HG03066 (cell line): Measurements from ENCODE around the gene MDGA2.
"Not testable (repeated sequence)": the region's sequence is repeated elsewhere in the genome, so short reads cannot be mapped to it uniquely, and the experiment has no call there.

Experiments used
- ATAC-seq: cut with Tn5 transposase; IDR thresholded peaks from one replicate; pipeline ENCODE4 v1.9.1; 2021; ENCODE audit warnings: low read depth; ENCODE audit not compliant: unreplicated experiment

Gene MDGA2

DNA sequence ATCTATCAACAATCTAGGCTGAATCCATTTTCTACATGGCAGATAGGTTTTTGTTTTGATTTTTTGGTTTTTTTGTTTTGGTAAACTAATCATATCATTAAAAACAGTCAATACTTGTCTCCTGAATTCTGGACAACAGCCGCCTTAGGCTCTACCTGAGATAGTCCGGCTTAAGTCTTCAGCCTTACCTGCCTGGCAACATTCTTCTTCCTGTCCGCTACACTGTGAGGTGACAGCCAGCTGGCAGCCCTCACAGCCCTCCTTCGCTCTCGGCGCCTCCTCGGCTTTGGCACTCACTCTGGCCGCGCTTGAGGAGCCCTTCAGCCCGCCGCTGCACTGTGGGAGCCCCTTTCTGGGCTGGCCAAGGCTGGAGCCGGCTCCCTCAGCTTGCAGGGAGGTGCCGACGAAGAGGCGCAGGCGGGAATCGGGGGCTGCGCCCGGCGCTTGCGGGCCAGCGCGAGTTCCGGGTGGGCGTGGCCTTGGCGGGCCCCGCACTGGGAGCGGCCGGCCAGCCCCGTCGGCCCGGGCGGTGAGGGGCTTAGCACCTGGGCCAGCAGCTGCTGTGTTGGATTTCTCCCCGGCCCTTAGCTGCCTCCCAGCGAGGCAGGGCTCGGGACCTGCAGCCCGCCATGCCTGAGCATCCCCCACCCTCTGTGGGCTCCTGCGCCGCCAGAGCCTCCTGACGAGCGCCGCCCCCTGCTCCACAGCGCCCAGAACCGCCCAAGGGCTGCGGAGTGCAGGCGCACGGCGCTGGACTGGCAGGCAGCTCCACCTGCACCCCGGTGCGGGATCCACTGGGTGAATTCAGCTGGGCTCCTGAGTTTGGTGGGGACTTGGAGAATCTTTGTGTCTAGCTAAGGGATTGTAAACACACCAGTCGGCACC, 49.0 kb downstream of the MDGA2 start:
- no peak for ATAC-seq

DNA sequence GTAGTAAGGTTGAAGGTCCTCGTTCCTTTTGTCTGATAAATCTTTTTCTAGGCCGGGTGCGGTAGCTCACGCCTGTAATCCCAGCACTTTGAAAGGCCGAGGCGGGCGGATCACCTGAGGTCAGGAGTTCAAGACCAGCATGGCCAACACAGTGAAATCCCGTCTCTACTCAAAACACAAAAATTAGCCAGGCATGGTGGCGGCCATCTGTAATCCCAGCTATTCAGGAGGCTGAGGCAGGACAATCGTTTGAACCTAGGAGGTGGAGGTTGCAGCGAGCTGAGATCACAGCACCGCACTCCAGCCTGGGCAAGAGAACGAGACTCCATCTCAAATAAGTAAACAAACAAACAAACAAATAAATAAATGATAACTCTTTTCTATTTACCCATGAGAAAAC, 51.3 kb downstream of the MDGA2 start:
- ATAC-seq, result not testable (repeated sequence)

DNA sequence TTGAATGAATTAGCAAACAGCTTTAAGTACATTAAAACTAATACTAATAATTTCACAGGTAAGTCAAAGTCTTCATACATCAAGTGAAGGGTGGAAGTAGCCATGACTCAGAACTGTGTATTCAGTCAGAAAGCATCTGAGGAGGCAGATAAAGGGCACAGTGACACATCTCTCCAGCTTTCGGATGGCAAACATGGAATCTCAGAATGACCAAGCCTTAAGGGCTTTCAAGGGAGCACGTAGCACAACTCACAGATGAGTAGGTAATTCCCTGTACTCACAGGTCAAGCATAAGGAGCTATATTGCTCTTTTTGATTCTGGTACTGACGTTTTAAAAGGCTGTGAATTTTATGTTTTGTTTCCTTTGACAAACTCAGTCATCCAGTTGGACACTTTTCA, 56.0 kb downstream of the MDGA2 start:
- no peak for ATAC-seq

DNA sequence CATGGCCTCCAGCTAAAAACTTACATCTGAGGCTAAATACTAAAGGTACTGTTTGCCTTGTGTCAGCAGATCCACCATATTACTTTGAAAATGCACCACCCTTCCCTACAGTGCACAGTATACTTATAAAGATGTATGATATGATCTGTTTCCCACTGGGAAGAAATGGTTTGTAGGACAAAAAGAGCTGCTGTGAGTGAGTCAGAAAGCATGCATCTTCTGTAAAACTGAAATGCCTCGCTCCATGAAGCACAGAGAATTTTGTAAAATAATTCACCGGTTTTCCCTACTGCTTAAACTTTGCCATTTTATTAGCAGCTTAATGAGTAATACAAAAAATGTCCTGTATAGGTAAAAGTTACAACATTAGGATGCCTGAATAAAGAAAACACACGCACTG, 68.8 kb downstream of the MDGA2 start:
- ATAC-seq, result no peak

DNA sequence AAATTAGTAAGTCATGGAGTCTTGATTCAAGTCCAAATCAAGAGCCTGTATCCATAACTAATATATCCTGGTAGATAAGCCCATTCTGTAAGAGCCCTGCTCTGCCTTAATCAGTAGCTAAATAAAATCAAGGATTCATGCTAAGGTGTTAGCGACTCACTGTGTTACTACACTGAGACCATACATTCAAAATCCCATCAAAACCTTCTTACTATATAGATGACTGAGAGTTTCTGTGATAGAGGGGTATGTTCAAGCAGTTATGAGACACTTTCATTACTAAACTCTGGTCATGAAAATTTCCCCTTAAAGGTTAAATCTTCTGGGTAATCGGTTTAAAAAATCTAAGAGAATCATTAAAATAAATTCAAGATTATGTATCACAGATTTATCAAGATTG, 78.5 kb downstream of the MDGA2 start:
- ATAC-seq, result no peak

DNA sequence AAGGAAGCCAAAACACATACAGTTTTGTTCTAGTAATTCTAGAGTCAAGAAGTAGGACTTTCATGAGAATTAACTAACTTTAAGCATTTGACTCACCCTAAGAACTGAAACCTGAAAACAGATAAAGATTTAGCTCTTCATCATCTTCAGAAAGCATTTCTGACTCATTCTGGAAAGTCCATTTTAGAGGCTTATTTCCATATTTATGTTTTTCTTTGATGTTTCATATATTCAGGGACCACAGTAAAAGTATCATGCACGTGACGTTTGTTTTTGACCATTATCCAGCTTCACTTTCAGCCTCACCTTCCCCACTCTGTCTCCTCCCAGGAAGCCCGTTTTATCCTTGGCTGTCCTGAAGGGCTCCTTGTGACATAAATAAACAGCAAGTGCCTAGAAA, 79.2 kb downstream of the MDGA2 start:
- ATAC-seq, result peak; percentile 88

DNA sequence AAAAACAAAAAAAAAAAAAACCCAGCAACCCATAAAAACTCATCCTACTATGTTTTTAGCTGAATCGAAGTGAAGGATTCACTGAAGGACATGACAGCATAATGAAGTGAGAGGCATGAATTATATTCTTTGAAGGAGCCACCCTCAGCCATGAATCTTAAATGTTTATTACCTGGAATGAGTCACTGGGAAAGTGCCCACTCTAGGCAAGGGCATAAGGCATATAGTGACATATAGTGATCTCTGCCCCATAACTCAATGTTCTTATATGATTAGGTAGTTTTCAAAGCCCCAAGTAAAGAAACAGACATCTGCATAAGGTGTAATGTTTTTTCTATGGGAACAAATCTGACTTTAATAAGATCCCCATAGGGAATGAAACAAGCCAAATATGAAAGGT, 79.9 kb downstream of the MDGA2 start:
- no peak for ATAC-seq

DNA sequence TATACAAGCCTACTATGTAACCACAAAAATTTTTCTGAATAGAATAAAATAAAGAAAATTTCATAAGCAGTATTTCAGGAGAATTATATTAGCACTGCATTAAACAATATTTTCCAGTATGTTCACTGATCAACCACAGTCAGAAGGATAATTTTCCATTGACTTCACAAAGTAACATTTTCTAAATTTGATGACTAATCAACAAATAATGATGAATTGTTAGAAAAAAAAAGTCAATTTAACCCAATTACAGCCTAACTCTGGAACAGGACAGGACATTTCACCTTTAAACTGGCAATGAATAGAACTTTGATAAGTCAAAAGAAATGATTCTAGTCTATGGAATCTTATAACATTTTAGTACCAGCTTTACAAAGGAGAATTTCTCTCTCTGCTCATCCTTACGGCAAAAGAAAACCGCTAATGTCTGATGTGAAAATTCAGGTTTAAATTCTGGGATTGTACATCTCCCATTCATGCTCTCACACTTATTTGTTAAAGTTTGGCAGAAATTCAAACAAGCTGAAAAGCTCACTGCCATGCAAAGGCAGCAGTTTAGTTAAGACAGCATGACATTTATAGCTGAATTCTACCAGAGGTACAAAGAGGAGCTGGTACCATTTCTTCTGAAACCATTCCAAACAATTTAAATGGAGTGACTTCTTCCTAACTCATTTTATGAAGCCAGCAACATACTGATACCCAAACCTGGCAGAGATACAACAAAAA, 84.5 kb downstream of the MDGA2 start:
- no peak for ATAC-seq

DNA sequence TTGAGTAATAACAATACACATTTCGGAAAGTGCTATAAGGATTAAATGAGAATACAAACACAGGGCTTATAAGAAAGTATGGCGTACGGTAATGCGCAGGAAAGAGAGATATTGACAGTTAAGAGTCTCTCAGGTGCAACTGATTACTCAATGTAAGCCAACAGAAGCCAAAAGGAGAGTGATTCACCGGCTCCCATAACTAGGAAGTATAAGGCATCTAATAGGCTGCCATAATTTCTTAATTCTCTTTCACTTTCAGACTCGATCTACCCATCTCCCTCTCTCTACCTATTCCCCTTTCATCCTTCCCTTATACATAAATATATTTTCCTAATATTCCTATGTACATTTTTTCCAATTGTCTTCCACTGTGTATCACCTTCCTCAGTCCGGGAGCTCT, 90.0 kb downstream of the MDGA2 start:
- no peak for ATAC-seq

DNA sequence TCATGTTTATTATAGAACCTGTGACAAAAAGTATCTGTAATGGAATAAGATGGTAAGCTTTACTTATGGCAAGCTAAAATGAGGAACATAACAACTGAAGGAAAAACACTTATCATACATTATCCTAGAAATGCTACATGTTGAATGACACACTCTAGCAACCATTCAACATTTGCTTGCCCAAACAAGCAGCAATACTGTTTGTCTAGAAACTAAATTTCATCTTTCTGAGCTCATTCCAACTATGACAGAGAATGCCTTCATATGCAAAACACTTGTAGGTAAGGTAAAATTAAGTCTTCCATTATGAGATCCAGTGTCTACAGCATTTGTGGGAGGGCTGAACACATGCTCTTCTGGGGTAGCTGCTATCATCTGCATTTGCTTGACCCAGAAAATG, 108.1 kb downstream of the MDGA2 start:
- no peak for ATAC-seq

DNA sequence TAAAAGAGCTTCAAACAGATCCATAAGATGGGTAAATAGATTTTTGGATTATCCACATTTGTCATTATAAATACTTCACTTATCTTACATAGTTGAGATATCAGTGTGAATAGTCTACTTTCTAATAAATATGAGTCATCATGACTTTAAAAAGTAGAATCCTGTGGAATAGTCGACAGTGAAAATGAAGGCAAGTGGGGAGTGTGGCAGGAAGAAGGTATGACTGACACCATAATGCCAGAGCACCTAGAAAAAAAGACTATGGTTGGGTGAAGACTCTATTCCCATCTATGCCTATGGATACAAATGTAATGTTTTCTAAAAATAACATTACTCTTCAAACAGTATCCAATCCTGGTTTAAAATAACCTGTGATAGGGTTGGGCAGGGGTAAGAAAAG, 117.5 kb downstream of the MDGA2 start:
- no peak for ATAC-seq

DNA sequence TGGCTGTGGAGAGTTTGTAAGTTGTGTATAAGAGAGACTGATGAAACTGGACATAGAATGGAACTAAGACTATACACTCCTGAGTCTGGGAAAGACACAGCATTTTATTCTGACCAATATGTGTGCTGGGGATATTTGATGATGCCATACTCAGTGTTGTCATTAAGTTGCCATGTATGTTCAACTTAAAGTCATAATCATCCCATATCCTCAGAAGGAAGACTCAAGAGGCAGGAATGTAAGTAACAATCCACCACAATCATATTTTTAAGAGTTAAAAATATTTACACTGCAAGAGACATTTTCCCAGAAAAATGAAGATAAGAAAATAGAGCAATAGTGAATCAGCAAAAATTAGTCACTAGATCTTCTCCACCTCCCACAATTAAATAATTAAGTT, 120.1 kb downstream of the MDGA2 start:
- ATAC-seq, result no peak

DNA sequence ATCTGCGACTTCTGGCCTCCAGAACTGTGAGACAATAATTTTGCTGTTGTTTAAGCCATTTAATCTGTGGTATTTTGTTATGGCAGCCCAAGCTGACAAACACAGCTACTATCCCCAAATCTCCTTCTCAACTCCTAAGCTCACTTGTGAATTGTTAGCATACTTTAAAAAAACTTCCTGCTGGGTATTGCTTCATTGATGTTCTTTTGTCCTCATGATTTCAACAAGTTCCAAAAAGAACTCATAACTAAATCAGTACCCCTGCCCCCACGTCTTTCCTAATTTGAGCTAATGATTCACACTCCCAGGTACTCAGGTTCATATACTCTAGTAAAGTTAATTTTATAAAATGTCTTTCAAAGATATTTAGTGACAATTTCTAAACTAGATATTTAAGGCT, 125.5 kb downstream of the MDGA2 start:
- no peak for ATAC-seq

DNA sequence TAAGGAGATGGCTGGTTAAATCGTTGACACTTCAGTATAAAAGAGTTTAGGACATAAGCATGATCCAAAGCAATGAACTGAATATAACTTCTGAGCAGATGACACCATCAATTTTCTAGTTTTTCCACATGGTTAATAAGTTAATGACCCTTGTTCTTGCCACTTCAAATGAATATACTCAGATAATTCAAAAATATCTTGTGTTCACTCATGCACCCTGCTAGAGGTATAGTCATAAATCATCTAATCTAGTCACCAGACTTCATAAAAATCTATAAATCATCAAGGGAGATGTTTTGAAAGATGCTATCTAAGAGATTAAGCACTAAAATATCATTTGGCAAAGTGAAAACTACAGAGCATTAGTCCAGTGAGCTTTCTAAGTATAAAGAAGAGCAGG, 131.9 kb downstream of the MDGA2 start:
- no peak for ATAC-seq

DNA sequence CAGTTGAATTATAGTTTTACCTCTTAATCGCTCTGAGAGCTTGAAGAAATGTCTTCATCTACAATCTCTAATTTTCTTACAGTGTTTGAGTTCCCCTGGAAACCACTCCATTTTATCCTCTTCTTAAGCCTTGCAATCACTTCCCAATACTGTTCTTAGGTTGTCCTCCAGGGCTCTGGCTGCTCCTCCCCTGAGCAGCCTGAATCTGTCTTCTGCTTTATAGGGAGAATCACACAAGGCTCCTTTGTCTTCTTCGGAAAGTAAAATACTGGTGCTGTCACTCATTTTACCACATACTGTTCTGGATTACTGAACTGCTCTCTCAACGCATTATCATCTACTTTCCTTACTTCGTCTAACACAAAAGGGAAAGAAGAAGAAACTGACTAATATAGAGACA, 133.7 kb downstream of the MDGA2 start:
- no peak for ATAC-seq

DNA sequence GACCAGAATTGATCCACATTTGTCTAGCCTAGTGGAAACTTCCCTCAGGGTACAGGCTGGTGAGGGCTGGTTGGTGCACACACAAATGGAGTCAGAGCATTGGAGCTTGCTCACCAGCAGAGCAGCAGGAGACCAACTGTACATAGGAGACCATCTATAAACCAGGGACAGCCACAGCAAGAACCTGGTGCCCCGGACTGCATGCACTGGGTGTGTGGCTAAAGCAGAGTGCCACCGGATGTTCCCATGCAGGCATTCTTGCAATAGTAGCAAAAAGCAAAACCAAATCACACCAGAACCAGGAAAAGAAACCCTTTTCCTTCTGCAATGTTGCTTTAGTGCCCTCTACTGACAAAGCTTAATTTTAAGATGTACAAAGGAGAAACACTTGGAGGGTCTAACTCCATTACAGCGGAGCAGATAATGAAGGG, 136.4 kb downstream of the MDGA2 start:
- no peak for ATAC-seq

DNA sequence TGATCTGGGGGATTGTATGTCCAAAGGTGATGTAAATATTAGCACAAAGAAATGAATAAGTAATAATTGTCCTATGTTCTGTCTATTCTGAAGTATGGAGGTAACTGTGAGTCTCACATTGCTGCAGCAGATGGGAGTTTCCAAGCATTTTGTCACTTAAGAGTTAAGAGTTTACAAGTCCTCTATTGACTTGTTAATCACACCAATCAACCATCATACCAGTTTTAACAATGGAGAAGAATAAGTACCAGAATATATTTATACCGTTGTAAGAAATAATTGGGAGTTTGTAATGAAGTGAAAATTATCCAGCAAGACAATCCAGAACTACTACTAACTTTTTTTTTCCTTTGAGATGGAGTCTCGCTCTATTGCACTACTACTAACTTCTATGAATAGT, 139.1 kb downstream of the MDGA2 start:
- ATAC-seq, result no peak

DNA sequence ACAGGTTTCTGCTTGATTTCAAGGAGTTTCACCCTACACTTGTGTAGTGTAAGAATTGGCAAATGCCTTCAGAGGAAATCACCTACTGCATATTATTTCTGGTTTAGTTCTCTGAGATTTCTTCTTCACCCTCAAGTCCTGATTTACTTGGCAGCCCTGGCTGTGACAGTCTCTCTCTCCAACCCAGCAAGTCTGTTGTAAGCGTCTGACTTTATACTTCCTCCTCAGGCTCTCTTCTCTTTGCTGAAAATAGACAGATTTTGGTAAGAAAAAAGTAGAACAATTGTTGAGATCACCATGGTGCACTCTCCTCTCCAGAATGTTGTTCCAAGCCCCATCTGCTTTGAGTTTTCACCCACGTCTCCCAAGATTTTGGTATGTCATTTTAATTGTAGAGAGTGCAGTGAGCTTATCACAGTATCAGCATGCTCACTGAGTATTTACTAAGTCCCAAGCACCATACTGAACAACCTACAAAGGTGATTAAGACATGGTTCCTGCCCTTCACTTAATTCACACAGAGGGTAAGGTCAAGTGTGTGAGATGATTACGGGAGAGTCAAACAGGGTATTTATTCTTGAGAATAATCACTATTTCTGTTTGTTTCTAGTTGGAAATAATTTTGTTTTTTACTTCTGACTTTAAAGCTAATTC, 148.7 kb downstream of the MDGA2 start:
- ATAC-seq, result no peak

DNA sequence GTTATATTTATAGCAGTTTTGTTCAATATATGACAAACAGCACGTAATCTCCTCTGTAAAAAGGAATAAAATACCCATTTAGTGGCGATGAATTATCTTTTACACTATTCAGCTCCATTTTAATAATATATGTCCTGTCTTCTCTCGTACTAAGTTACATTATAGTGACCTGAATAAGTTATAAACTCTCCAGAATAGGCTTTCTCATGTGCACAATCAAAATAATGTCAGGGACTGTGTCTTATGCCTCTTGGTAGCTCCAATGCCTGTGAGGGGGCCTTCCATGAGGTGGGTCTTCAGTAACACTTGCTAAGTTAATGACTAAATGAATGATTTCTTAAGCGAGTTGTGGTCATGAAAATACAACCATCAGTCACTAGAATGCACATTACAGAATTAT, 150.9 kb downstream of the MDGA2 start:
- no peak for ATAC-seq

DNA sequence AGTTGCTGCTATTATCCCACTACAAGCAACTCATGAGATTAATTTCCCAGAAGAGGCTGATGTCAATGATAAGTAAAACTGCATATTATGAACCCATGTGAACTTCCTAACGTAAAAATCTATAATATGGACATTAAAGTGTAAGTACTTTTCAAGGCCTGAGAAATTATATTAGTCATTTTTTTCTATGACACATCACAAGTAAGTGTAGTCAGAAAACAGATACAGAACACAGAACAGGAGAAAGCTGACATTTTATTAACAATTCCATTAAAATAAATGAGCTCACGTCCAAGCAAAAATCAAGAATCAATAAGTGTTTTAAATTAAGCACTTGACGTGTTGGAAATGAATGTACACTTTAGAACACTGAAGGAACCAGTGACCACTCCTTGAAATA, 155.0 kb downstream of the MDGA2 start:
- no peak for ATAC-seq

DNA sequence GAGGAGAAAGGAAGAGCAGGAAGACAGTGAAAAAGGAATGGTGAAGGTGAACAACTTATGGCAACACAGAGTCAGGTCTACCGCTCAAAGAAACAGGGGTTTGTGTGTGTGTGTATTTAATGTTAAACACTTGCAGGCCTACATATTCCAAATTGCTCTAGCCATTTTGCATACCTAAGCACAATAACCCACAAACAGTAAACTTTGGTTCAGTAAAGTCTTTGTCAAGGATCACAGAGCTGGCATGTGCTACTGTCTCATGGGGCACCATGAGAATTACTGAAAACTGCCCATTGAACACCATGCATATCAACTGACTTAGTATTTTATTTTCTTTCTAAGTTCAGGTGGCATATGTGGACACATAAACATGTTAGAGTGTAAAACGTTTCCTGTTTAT, 163.6 kb downstream of the MDGA2 start:
- no peak for ATAC-seq

DNA sequence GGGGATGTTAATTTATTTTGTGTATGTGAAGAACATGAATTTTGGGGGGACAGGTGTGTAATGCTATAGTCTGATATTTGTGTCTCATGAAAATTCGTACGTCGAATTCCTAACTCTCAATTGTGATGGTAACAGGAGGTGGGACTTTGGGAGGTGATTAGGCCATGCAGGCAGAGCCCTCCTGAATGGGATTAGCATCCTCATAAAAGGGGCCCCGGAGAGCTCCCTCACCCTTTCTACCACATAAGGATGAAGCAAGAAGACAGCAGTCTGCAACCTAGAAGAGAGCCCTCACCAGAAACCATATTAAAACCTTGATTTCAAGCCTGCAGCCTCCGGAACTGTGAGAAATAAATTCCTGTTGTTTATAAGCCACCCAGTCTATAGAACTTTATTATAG, 165.4 kb downstream of the MDGA2 start:
- no peak for ATAC-seq
